ENCODE measurements around the gene RNASET2.

RNASET2 gene

DNA sequence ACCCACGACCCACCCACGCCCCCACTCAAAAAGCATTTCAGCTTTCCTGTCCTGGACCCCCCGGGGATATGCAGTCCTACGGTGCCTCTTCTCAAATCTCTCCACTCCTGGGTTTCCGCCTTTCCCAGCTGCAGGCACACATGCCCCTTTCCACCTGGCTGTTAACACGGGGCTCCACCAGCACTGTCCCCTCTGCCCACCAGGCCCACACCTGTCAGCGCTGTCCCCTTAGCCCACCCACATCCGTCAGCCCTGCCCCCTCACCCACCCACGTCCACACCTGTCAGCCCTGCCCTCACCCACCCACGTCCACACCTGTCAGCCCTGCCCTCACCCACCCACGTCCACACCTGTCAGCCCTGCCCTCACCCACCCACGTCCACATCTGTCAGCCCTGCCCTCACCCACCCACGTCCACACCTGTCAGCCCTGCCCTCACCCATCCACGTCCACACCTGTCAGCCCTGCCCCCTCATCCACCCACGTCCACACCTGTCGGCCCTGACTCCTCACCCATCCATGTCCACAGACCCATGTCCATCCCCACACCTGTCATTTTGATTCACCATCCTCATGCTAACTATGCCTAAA lies 11.6 kb downstream of the RNASET2 start:
- no peak for DNase-seq (ENCODE audit: extremely low read depth, low read depth)
- TF ChIP-seq, protein P1, sequence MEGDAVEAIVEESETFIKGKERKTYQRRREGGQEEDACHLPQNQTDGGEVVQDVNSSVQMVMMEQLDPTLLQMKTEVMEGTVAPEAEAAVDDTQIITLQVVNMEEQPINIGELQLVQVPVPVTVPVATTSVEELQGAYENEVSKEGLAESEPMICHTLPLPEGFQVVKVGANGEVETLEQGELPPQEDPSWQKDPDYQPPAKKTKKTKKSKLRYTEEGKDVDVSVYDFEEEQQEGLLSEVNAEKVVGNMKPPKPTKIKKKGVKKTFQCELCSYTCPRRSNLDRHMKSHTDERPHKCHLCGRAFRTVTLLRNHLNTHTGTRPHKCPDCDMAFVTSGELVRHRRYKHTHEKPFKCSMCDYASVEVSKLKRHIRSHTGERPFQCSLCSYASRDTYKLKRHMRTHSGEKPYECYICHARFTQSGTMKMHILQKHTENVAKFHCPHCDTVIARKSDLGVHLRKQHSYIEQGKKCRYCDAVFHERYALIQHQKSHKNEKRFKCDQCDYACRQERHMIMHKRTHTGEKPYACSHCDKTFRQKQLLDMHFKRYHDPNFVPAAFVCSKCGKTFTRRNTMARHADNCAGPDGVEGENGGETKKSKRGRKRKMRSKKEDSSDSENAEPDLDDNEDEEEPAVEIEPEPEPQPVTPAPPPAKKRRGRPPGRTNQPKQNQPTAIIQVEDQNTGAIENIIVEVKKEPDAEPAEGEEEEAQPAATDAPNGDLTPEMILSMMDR (IDR thresholded peaks at IDR 0.05; ENCODE audit: low read depth, low read length): no peak

DNA sequence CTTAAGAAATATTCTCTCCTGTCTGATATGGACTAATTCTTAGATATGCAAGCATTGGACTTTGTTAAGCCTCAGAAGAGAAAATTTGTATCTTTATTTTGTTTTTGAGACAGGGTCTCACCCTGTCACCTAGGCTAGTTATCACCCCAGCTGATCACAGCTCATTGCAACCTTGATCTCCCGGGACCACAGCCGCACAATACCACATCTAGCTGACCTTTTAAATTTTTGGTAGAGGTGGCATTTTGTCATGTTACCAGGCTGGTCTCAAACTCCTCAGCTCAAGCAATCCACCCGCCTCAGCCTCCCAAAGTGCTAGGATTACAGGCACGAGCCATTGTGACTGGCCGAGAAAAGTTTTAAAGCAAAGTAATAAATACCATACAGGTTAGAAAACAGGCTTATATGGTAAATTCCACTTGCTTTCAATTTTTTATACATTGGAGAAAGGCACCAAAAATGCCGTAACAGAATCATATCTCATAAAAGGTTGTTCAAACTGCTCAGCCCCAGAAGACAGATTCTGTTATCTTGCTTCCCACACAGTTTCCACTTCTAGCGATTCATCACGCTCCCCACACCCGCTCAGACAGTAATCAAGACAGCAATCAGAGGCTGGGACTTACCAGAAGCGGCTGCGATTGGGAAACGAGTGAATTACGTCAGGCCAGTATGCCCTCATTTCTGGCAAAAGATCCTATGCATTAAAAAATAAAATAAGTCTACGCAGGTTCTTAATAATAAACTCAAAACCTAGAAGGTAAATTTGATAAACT lies 13.8 kb downstream of the RNASET2 start:
- TF ChIP-seq, protein P1 (IDR thresholded peaks at IDR 0.05; ENCODE audit: low read depth, low read length): no peak
- DNase-seq (ENCODE audit: extremely low read depth, low read depth): no peak

DNA sequence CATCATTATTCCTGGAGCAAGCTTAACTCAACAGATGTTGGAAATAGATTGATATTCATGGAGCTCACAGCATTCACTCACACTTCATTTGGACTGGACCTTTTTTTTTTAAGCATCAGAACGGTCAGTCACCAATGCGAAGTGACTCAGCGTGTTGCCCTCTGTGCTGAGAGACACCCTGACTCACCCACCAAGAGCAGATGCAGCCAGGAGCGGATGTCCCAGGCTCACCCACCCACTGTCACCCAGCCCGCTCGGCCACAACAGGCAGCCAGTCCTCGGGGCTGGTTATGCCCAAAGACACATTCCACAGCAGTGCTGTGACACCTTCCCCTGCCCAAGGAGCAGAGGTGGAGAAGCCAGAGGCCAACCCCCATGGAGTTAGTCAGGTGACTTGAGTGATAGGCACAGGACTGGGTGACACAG lies 15.7 kb downstream of the RNASET2 start:
- DNase-seq (ENCODE audit: extremely low read depth, low read depth): no peak
- TF ChIP-seq, protein P1 (IDR thresholded peaks at IDR 0.05; ENCODE audit: low read depth, low read length): no peak

DNA sequence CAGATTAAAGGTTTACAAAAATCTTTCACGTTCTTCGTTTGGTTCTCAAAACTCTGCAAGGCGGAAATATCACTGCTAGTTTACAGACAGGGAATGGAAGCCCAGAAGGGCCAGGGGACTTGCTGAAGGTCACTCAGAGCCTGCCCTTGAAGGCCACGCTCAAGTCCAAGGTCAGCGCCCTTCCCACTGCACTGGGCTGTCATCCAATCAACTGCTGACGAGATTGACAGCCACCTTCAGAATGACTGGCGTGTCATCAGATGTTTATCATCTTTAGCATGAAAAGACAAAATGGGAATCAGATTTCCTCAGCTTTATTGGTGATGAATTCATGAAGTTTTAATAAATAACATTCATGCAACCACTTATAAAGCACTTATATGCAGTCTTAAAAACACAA lies 16.5 kb downstream of the RNASET2 start:
- no peak for DNase-seq (ENCODE audit: extremely low read depth, low read depth)
- TF ChIP-seq, protein P1 (IDR thresholded peaks at IDR 0.05; ENCODE audit: low read depth, low read length): no peak

DNA sequence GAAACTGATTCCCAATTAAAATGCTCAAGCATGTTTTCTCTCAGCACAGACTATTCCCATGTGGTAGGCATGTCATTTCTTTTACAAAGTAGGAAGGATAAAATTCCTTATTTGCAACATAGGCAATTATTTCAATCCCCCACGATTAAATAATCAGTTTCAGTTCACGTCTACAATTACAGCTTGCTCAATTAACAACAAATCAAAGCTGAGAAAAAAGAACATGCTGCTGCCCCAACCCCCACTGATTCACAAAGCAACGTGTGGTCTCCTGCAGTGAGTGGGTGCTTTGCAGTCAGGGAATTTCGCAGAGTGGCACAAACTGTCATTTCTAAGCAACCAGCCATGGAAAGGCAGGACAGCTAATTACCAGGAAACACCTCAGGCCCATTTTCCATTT lies 17.0 kb downstream of the RNASET2 start:
- TF ChIP-seq, protein P1 (IDR thresholded peaks at IDR 0.05; ENCODE audit: low read depth, low read length): no peak
- DNase-seq (ENCODE audit: extremely low read depth, low read depth): no peak

DNA sequence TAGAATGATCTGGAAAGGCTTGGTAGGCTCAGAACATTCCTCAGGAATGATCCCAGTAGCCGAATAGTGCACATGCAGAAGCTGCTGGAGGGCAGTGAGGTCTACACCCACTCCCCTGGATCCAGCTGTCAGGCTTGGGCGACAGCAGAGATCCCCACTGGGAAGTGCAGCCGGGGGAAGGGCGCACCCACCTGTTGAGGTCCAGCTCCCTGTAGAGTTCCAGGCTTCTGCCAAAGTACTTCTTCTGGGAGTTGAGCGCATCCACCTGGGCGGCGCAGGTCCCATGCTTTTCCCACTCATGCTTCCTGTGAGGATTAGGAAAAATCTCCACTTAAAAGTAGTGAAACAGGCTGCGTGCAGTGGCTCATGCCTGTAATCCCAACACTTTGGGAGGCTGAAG lies 17.6 kb downstream of the RNASET2 start:
- TF ChIP-seq, protein P1 (IDR thresholded peaks at IDR 0.05; ENCODE audit: low read depth, low read length): no peak
- no peak for DNase-seq (ENCODE audit: extremely low read depth, low read depth)

DNA sequence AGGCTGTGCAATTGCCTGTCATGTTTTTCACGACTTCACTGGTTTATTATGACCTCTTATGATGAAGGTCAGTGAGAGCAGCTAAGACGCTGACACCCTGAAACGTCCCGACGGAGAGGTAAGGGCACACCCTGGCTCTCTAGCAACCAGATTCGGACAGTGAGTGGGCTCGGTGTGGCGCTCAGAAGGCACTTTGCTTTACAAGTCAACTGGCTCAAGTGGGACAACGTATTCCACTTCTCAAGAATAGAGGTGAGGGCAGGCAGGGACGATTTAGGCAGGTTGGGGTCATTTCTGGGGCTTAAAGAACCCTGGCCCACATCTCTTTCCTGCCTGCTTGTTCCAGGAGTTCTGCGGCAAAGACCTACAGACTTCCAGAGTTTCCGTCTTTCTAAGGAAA lies 18.2 kb downstream of the RNASET2 start:
- TF ChIP-seq, protein P1 (IDR thresholded peaks at IDR 0.05; ENCODE audit: low read depth, low read length): no peak
- DNase-seq (ENCODE audit: extremely low read depth, low read depth): no peak
